ENCODE measurements around the gene PRSS56.

PRSS56 gene

GRCh38 chr2:232492963-232493700 lies 27.1 kb upstream of the PRSS56 start:
- H3K36me3 Mint-ChIP-seq: no peaks in the 10 kb centered on the region
- peak overlapping the region; percentile 23 for H3K27ac Mint-ChIP-seq
- no peak overlapping the region for H3K4me3 Mint-ChIP-seq
- H3K9me3 Mint-ChIP-seq: no peaks in the 10 kb centered on the region
- H3K4me1 Mint-ChIP-seq: peaks cover 4% of the 10 kb centered on the region
- H3K27me3 Mint-ChIP-seq: peaks cover 12% of the 10 kb centered on the region

- H3K4me3 Mint-ChIP-seq: no peak overlapping the region
- no peaks in the 10 kb centered on the region for H3K36me3 Mint-ChIP-seq
- H3K27ac Mint-ChIP-seq: no peak overlapping the region
- H3K9me3 Mint-ChIP-seq: no peaks in the 10 kb centered on the region
- no peaks in the 10 kb centered on the region for H3K4me1 Mint-ChIP-seq
- peaks cover 8% of the 10 kb centered on the region for H3K27me3 Mint-ChIP-seq
These were observed 26.3 kb upstream of the PRSS56 start for GRCh38 chr2:232493701-232494474.

- no peak overlapping the region for H3K4me3 Mint-ChIP-seq
- no peaks in the 10 kb centered on the region for H3K9me3 Mint-ChIP-seq
- no peaks in the 10 kb centered on the region for H3K36me3 Mint-ChIP-seq
- H3K27ac Mint-ChIP-seq: no peak overlapping the region
- H3K4me1 Mint-ChIP-seq: no peaks in the 10 kb centered on the region
- H3K27me3 Mint-ChIP-seq: peaks cover 6% of the 10 kb centered on the region
These were observed 25.6 kb upstream of the PRSS56 start for GRCh38 chr2:232494542-232494941.

- H3K4me3 Mint-ChIP-seq: no peak overlapping the region
- no peak overlapping the region for H3K27ac Mint-ChIP-seq
- H3K27me3 Mint-ChIP-seq: peaks cover 3% of the 10 kb centered on the region
- no peaks in the 10 kb centered on the region for H3K4me1 Mint-ChIP-seq
- no peaks in the 10 kb centered on the region for H3K36me3 Mint-ChIP-seq
- no peaks in the 10 kb centered on the region for H3K9me3 Mint-ChIP-seq
These were observed 24.9 kb upstream of the PRSS56 start for GRCh38 chr2:232495292-232495691.

GRCh38 chr2:232496501-232497270 lies 23.5 kb upstream of the PRSS56 start:
- H3K9me3 Mint-ChIP-seq: no peaks in the 10 kb centered on the region
- no peak overlapping the region for H3K27ac Mint-ChIP-seq
- no peak overlapping the region for H3K4me3 Mint-ChIP-seq
- no peaks in the 10 kb centered on the region for H3K4me1 Mint-ChIP-seq
- H3K36me3 Mint-ChIP-seq: no peaks in the 10 kb centered on the region
- H3K27me3 Mint-ChIP-seq: peaks cover 3% of the 10 kb centered on the region

- Mint-ChIP-seq H3K27ac (no peak overlapping the region), H3K9me3 (no peaks in the 10 kb centered on the region), H3K4me1 (no peaks in the 10 kb centered on the region), H3K4me3 (no peak overlapping the region), H3K27me3 (peaks cover 3% of the 10 kb centered on the region), H3K36me3 (no peaks in the 10 kb centered on the region)
These were observed 22.8 kb upstream of the PRSS56 start for GRCh38 chr2:232497348-232497747.

GRCh38 chr2:232498452-232498851 lies 21.7 kb upstream of the PRSS56 start:
- Mint-ChIP-seq H3K4me1 (no peaks in the 10 kb centered on the region), H3K4me3 (no peak overlapping the region), H3K9me3 (no peaks in the 10 kb centered on the region), H3K36me3 (no peaks in the 10 kb centered on the region), H3K27me3 (peaks cover 5% of the 10 kb centered on the region), H3K27ac (no peak overlapping the region)

GRCh38 chr2:232501331-232501771 lies 18.8 kb upstream of the PRSS56 start:
- no peaks in the 10 kb centered on the region for H3K36me3 Mint-ChIP-seq
- H3K4me1 Mint-ChIP-seq: peaks cover 4% of the 10 kb centered on the region
- H3K9me3 Mint-ChIP-seq: no peaks in the 10 kb centered on the region
- H3K27me3 Mint-ChIP-seq: peaks cover 12% of the 10 kb centered on the region
- no peak overlapping the region for H3K4me3 Mint-ChIP-seq
- H3K27ac Mint-ChIP-seq: no peak overlapping the region

- Mint-ChIP-seq H3K36me3 (no peaks in the 10 kb centered on the region), H3K27ac (no peak overlapping the region), H3K9me3 (no peaks in the 10 kb centered on the region), H3K4me3 (no peak overlapping the region), H3K27me3 (peaks cover 12% of the 10 kb centered on the region), H3K4me1 (peaks cover 4% of the 10 kb centered on the region)
These were observed 18.3 kb upstream of the PRSS56 start for GRCh38 chr2:232501794-232502390.

- Mint-ChIP-seq H3K27me3 (peaks cover 12% of the 10 kb centered on the region), H3K27ac (no peak overlapping the region), H3K4me1 (peaks cover 4% of the 10 kb centered on the region), H3K4me3 (peak overlapping the region; percentile 78), H3K36me3 (no peaks in the 10 kb centered on the region), H3K9me3 (no peaks in the 10 kb centered on the region)
These were observed 17.7 kb upstream of the PRSS56 start for GRCh38 chr2:232502511-232502910.

GRCh38 chr2:232502911-232503808 lies 17.0 kb upstream of the PRSS56 start:
- Mint-ChIP-seq H3K27ac (no peak overlapping the region), H3K4me1 (peaks cover 4% of the 10 kb centered on the region), H3K27me3 (peaks cover 12% of the 10 kb centered on the region), H3K36me3 (no peaks in the 10 kb centered on the region), H3K9me3 (no peaks in the 10 kb centered on the region), H3K4me3 (peak overlapping the region; percentile 47)

GRCh38 chr2:232503809-232504323 lies 16.3 kb upstream of the PRSS56 start:
- H3K4me1 Mint-ChIP-seq: peaks cover 4% of the 10 kb centered on the region
- peak overlapping the region; percentile 18 for H3K27ac Mint-ChIP-seq
- peaks cover 12% of the 10 kb centered on the region for H3K27me3 Mint-ChIP-seq
- H3K9me3 Mint-ChIP-seq: no peaks in the 10 kb centered on the region
- H3K4me3 Mint-ChIP-seq: peak overlapping the region; percentile 47
- no peaks in the 10 kb centered on the region for H3K36me3 Mint-ChIP-seq

GRCh38 chr2:232504438-232504837 lies 15.8 kb upstream of the PRSS56 start:
- Mint-ChIP-seq H3K36me3 (no peaks in the 10 kb centered on the region), H3K9me3 (no peaks in the 10 kb centered on the region)

GRCh38 chr2:232505856-232506255 lies 14.3 kb upstream of the PRSS56 start:
- Mint-ChIP-seq H3K4me1 (peaks cover 4% of the 10 kb centered on the region), H3K9me3 (no peaks in the 10 kb centered on the region), H3K27ac (no peak overlapping the region), H3K27me3 (peaks cover 11% of the 10 kb centered on the region), H3K36me3 (no peaks in the 10 kb centered on the region), H3K4me3 (no peak overlapping the region)

More at GRCh38 chr2:232504438-232504837, 15.8 kb upstream of the PRSS56 start:
- H3K27me3 Mint-ChIP-seq: peaks cover 14% of the 10 kb centered on the region
- H3K4me3 Mint-ChIP-seq: peak overlapping the region; percentile 56
- peaks cover 4% of the 10 kb centered on the region for H3K4me1 Mint-ChIP-seq
- H3K27ac Mint-ChIP-seq: peak overlapping the region; percentile 76
